ENCODE data around the gene CSNK1A1.
"Not testable (repeated sequence)": the region's sequence is repeated elsewhere in the genome, so short reads cannot be mapped to it uniquely, and the experiment has no call there.

The CSNK1A1 gene

GRCh38 chr5:149519601-149520000 is 31.6 kb downstream of the CSNK1A1 start:
- TF ChIP-seq POU2F2 (IDR thresholded peaks at IDR 0.05; ENCODE audit: low read depth, low read length), result no peak
- no peak for TF ChIP-seq SPI1 (IDR thresholded peaks at IDR 0.05; ENCODE audit: low read depth, low read length)
- FAIRE-seq (no peak), DNase-seq (ENCODE audit: insufficient read length, low spot score) (no peak)

- no peak for DNase-seq (ENCODE audit: insufficient read length, low spot score)
- TF ChIP-seq POLR2A (IDR thresholded peaks at IDR 0.05; ENCODE audit: low read depth, low read length) (no peak), POU2F2 (IDR thresholded peaks at IDR 0.05; ENCODE audit: low read depth, low read length) (no peak), TAF1 (IDR thresholded peaks at IDR 0.05; ENCODE audit: low read depth, low read length) (no peak), SPI1 (IDR thresholded peaks at IDR 0.05; ENCODE audit: low read depth, low read length) (no peak), POLR2AphosphoS5 (IDR thresholded peaks at IDR 0.05; ENCODE audit: low read depth, low read length) (no peak), PAX5 (IDR thresholded peaks at IDR 0.05; ENCODE audit: insufficient read depth, low read length, severe bottlenecking) (no peak)
- FAIRE-seq, result no peak
Measured at GRCh38 chr5:149518620-149519019, 32.6 kb downstream of the CSNK1A1 start.

- TF ChIP-seq PAX5 (IDR thresholded peaks at IDR 0.05; ENCODE audit: insufficient read depth, low read length, severe bottlenecking) (no peak), TAF1 (IDR thresholded peaks at IDR 0.05; ENCODE audit: low read depth, low read length) (no peak), POLR2AphosphoS5 (IDR thresholded peaks at IDR 0.05; ENCODE audit: low read depth, low read length) (no peak), POU2F2 (IDR thresholded peaks at IDR 0.05; ENCODE audit: low read depth, low read length) (no peak), SPI1 (IDR thresholded peaks at IDR 0.05; ENCODE audit: low read depth, low read length) (no peak), POLR2A (IDR thresholded peaks at IDR 0.05; ENCODE audit: low read depth, low read length) (no peak)
- FAIRE-seq (no peak), DNase-seq (ENCODE audit: insufficient read length, low spot score) (no peak)
Measured at GRCh38 chr5:149517461-149518122, 33.6 kb downstream of the CSNK1A1 start.

GRCh38 chr5:149514512-149514911 is 36.7 kb downstream of the CSNK1A1 start:
- no peak for FAIRE-seq

GRCh38 chr5:149513372-149513947 is 37.8 kb downstream of the CSNK1A1 start:
- FAIRE-seq; DNase-seq (ENCODE audit: insufficient read length, low spot score): not testable (repeated sequence)

More at GRCh38 chr5:149514512-149514911, 36.7 kb downstream of the CSNK1A1 start:
- TF ChIP-seq SPI1 (IDR thresholded peaks at IDR 0.05; ENCODE audit: low read depth, low read length), result no peak
- no peak for TF ChIP-seq POLR2A (IDR thresholded peaks at IDR 0.05; ENCODE audit: low read depth, low read length)
- no peak for TF ChIP-seq PAX5 (IDR thresholded peaks at IDR 0.05; ENCODE audit: insufficient read depth, low read length, severe bottlenecking)
- TF ChIP-seq TAF1 (IDR thresholded peaks at IDR 0.05; ENCODE audit: low read depth, low read length), result no peak
- no peak for TF ChIP-seq POLR2AphosphoS5 (IDR thresholded peaks at IDR 0.05; ENCODE audit: low read depth, low read length)
- TF ChIP-seq POU2F2 (IDR thresholded peaks at IDR 0.05; ENCODE audit: low read depth, low read length), result no peak
- no peak for DNase-seq (ENCODE audit: insufficient read length, low spot score)

GRCh38 chr5:149510136-149510535 is 41.1 kb downstream of the CSNK1A1 start:
- DNase-seq (ENCODE audit: insufficient read length, low spot score), result no peak
- no peak for FAIRE-seq
- no peak for TF ChIP-seq POLR2A (IDR thresholded peaks at IDR 0.05; ENCODE audit: low read depth, low read length)
- no peak for TF ChIP-seq TAF1 (IDR thresholded peaks at IDR 0.05; ENCODE audit: low read depth, low read length)
- no peak for TF ChIP-seq POLR2AphosphoS5 (IDR thresholded peaks at IDR 0.05; ENCODE audit: low read depth, low read length)
- TF ChIP-seq POU2F2 (IDR thresholded peaks at IDR 0.05; ENCODE audit: low read depth, low read length), result no peak
- no peak for TF ChIP-seq PAX5 (IDR thresholded peaks at IDR 0.05; ENCODE audit: insufficient read depth, low read length, severe bottlenecking)
- TF ChIP-seq SPI1 (IDR thresholded peaks at IDR 0.05; ENCODE audit: low read depth, low read length), result no peak

- no peak for FAIRE-seq
- TF ChIP-seq POLR2A (IDR thresholded peaks at IDR 0.05; ENCODE audit: low read depth, low read length) (no peak), TAF1 (IDR thresholded peaks at IDR 0.05; ENCODE audit: low read depth, low read length) (no peak)
- DNase-seq (ENCODE audit: insufficient read length, low spot score), result no peak
Measured at GRCh38 chr5:149504677-149505076, 46.6 kb downstream of the CSNK1A1 start.

- FAIRE-seq (no peak), DNase-seq (ENCODE audit: insufficient read length, low spot score) (no peak)
- no peak for TF ChIP-seq SPI1 (IDR thresholded peaks at IDR 0.05; ENCODE audit: low read depth, low read length)
- no peak for TF ChIP-seq TAF1 (IDR thresholded peaks at IDR 0.05; ENCODE audit: low read depth, low read length)
- TF ChIP-seq POLR2AphosphoS5 (IDR thresholded peaks at IDR 0.05; ENCODE audit: low read depth, low read length), result no peak
- no peak for TF ChIP-seq PAX5 (IDR thresholded peaks at IDR 0.05; ENCODE audit: insufficient read depth, low read length, severe bottlenecking)
- TF ChIP-seq POLR2A (IDR thresholded peaks at IDR 0.05; ENCODE audit: low read depth, low read length), result no peak
- TF ChIP-seq POU2F2 (IDR thresholded peaks at IDR 0.05; ENCODE audit: low read depth, low read length), result no peak
Measured at GRCh38 chr5:149503006-149503405, 48.2 kb downstream of the CSNK1A1 start.

- FAIRE-seq (peak; percentile 71), DNase-seq (ENCODE audit: insufficient read length, low spot score) (no peak)
Measured at GRCh38 chr5:149500922-149501582, 50.2 kb downstream of the CSNK1A1 start.

GRCh38 chr5:149498724-149499336 is 52.4 kb downstream of the CSNK1A1 start:
- DNase-seq (ENCODE audit: insufficient read length, low spot score) (no peak), FAIRE-seq (no peak)
- no peak for TF ChIP-seq PAX5 (IDR thresholded peaks at IDR 0.05; ENCODE audit: insufficient read depth, low read length, severe bottlenecking)
- no peak for TF ChIP-seq TAF1 (IDR thresholded peaks at IDR 0.05; ENCODE audit: low read depth, low read length)
- TF ChIP-seq SPI1 (IDR thresholded peaks at IDR 0.05; ENCODE audit: low read depth, low read length), result no peak
- TF ChIP-seq POU2F2 (IDR thresholded peaks at IDR 0.05; ENCODE audit: low read depth, low read length), result no peak
- TF ChIP-seq POLR2AphosphoS5 (IDR thresholded peaks at IDR 0.05; ENCODE audit: low read depth, low read length), result no peak
- no peak for TF ChIP-seq POLR2A (IDR thresholded peaks at IDR 0.05; ENCODE audit: low read depth, low read length)

More at GRCh38 chr5:149500922-149501582, 50.2 kb downstream of the CSNK1A1 start:
- no peak for TF ChIP-seq TAF1 (IDR thresholded peaks at IDR 0.05; ENCODE audit: low read depth, low read length)
- no peak for TF ChIP-seq POLR2A (IDR thresholded peaks at IDR 0.05; ENCODE audit: low read depth, low read length)
- no peak for TF ChIP-seq PAX5 (IDR thresholded peaks at IDR 0.05; ENCODE audit: insufficient read depth, low read length, severe bottlenecking)
- no peak for TF ChIP-seq SPI1 (IDR thresholded peaks at IDR 0.05; ENCODE audit: low read depth, low read length)
- no peak for TF ChIP-seq POLR2AphosphoS5 (IDR thresholded peaks at IDR 0.05; ENCODE audit: low read depth, low read length)

Measured in GM12891 (cell line).